Breast epithelium (tissue), 3 donors: ENCODE data around the gene PRKD3.

Experiments used
- POLR2A ChIP-seq: fragments of 450-650 bp; IDR thresholded peaks from one replicate; pipeline ENCODE4 v1.6.1; 2016; ENCODE audit warnings: antibody characterized with exemption, mild to moderate bottlenecking, moderate library complexity
- TF ChIP-seq, protein P1 (sequence below), 3 donors: fragments of 450-650 bp; IDR thresholded peaks; one replicate each; pipeline ENCODE4 v1.5.1; 2016 to 2017; ENCODE audit warnings: antibody characterized with exemption in 3 of 3, mild to moderate bottlenecking in 3 of 3, moderate library complexity in 3 of 3

- TF ChIP-seq, protein P1, sequence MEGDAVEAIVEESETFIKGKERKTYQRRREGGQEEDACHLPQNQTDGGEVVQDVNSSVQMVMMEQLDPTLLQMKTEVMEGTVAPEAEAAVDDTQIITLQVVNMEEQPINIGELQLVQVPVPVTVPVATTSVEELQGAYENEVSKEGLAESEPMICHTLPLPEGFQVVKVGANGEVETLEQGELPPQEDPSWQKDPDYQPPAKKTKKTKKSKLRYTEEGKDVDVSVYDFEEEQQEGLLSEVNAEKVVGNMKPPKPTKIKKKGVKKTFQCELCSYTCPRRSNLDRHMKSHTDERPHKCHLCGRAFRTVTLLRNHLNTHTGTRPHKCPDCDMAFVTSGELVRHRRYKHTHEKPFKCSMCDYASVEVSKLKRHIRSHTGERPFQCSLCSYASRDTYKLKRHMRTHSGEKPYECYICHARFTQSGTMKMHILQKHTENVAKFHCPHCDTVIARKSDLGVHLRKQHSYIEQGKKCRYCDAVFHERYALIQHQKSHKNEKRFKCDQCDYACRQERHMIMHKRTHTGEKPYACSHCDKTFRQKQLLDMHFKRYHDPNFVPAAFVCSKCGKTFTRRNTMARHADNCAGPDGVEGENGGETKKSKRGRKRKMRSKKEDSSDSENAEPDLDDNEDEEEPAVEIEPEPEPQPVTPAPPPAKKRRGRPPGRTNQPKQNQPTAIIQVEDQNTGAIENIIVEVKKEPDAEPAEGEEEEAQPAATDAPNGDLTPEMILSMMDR (IDR thresholded peaks at IDR 0.05): no peak
- no peak for TF ChIP-seq POLR2A
Measured at GRCh38 chr2:37372000-37372399, 47.4 kb upstream of the PRKD3 start.
